Gastrocnemius medialis (tissue), 4 donors: ENCODE data around the gene RBPJ. TPM values are rescaled to one million over a fixed set of nuclear protein-coding genes. Genes with fewer than 3 reads are reported as not detected.

Experiments
- ATAC-seq, 2 donors: fragments of 150-250 bp; one replicate each; pipeline ENCODE4 v1.9.1; 2016
- DNase-seq, 2 donors: peaks; one replicate each; pipeline ENCODE4 v3.0.0-alpha.2; 2019
- H3K27ac ChIP-seq, 4 donors: fragments of 200-600 bp; sonication (generic); 1 replicate in 1 of 4; 2 replicates in 3 of 4; pipeline ENCODE4 v1.5.1; 2016 to 2018; ENCODE audit warnings: mild to moderate bottlenecking in 2 of 4, moderate library complexity in 1 of 4
- H3K27me3 ChIP-seq, 3 donors: fragments of 200-600 bp; sonication (generic) in 2 of 3; 1 replicate in 1 of 3; 2 replicates in 2 of 3; pipeline versions ENCODE4 v1.5.1 to v1.6.0; 2016 to 2019; ENCODE audit warnings: mild to moderate bottlenecking in 1 of 3, moderate library complexity in 1 of 3
- H3K36me3 ChIP-seq, 2 donors: fragments of 200-600 bp; sonication (generic) in 1 of 2; one replicate each; pipeline ENCODE4 v1.5.1; 2017 to 2018
- H3K4me1 ChIP-seq, 2 donors: fragments of 200-600 bp; sonication (generic) in 1 of 2; one replicate each; pipeline ENCODE4 v1.5.1; 2016 to 2017; ENCODE audit warnings: mild to moderate bottlenecking in 2 of 2
- H3K4me3 ChIP-seq, 4 donors: fragments of 200-600 bp; sonication (generic) in 3 of 4; 1 replicate in 1 of 4; 2 replicates in 3 of 4; pipeline ENCODE4 v1.5.1; 2016 to 2019; ENCODE audit warnings: mild to moderate bottlenecking in 2 of 4
- H3K9me3 ChIP-seq, 3 donors: fragments of 200-600 bp; sonication (generic) in 2 of 3; 1 replicate in 1 of 3; 2 replicates in 2 of 3; pipeline ENCODE4 v1.5.1; 2016 to 2019
- POLR2A ChIP-seq, 2 donors: fragments of 450-650 bp; IDR thresholded peaks; one replicate each; pipeline ENCODE4 v1.6.1; 2017; ENCODE audit warnings: antibody characterized with exemption in 2 of 2, mild to moderate bottlenecking in 2 of 2, moderate library complexity in 2 of 2
- in situ Hi-C, 4 donors: fragments of 200-750 bp; cut with MboI; loops; one replicate each; pipeline versions ENCODE4 v1.15.0 to v1.8.0; 2017; ENCODE audit warnings: low sequenced_read_pairs in 4 of 4
- intact Hi-C: fragments of 100-400 bp; cut with DNase I; formaldehyde crosslinking; loops from one replicate; pipeline ENCODE4 v1.15.1; 2023; ENCODE audit warnings: low total_unique reads
- total RNA-seq, 4 donors: library from RNA; depleted of rRNA; stranded (reverse); fragments of >200 nt; gene quantifications; one replicate each; pipeline versions ENCODE4 v1.1.0 to v1.2.3, GENCODE V29; 2016
- TF ChIP-seq, protein P1 (sequence below), 5 experiments: fragments of 450-650 bp in 3 of 5; fragments of 200-600 bp in 2 of 5; sonication (generic) in 2 of 5; IDR thresholded peaks in 4 of 5; conservative IDR thresholded peaks in 1 of 5; 1 replicate in 4 of 5; 2 replicates in 1 of 5; pipeline ENCODE4 v1.5.1; 2016 to 2019; ENCODE audit warnings: antibody characterized with exemption in 5 of 5, mild to moderate bottlenecking in 3 of 5, moderate library complexity in 3 of 5

RBPJ gene
- total RNA-seq, 4 donors from 2014 or later = 22.8 to 73.3 (median 37.1) TPM

DNA sequence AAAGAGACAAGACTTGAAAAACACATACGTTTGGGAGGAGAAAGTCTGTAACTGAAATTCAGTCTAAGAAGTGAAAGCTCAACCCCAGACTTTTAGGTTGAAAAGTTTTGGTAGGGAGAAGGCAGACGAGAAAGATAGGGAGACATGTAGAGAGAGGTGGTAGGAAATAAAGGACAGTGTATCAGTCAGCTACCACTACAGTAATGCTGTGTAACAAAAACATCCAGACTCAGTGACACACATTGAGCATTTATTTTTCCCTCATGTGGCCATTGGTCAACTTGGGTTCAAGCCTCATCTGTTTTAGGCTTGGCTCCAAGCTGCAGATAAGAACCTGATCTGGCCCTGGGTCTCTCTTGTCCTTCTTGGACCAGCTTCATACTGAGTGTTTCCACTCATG lies 142.6 kb downstream of the RBPJ start:
- intact Hi-C loops (loop anchor here (5.0 kb wide), 1 partner anchor 259 kb away; no protein-coding TSS in a partner anchor), in situ Hi-C loops (loop anchor here in 3 of 4 donors (25.0 kb wide), 3 partner anchors 99 to 549 kb away; no protein-coding TSS in a partner anchor)
- H3K4me3 ChIP-seq = no peak overlapping the region
- DNase-seq (no peak), ATAC-seq (no peak)
- TF ChIP-seq, protein P1, sequence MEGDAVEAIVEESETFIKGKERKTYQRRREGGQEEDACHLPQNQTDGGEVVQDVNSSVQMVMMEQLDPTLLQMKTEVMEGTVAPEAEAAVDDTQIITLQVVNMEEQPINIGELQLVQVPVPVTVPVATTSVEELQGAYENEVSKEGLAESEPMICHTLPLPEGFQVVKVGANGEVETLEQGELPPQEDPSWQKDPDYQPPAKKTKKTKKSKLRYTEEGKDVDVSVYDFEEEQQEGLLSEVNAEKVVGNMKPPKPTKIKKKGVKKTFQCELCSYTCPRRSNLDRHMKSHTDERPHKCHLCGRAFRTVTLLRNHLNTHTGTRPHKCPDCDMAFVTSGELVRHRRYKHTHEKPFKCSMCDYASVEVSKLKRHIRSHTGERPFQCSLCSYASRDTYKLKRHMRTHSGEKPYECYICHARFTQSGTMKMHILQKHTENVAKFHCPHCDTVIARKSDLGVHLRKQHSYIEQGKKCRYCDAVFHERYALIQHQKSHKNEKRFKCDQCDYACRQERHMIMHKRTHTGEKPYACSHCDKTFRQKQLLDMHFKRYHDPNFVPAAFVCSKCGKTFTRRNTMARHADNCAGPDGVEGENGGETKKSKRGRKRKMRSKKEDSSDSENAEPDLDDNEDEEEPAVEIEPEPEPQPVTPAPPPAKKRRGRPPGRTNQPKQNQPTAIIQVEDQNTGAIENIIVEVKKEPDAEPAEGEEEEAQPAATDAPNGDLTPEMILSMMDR (IDR thresholded peaks at IDR 0.05 in 4 of 5, conservative IDR thresholded peaks at IDR 0.05 in 1 of 5) = no peak
- no peaks in the 10 kb centered on the region for H3K36me3 ChIP-seq
- no peak overlapping the region for H3K27ac ChIP-seq
- no peaks in the 10 kb centered on the region for H3K9me3 ChIP-seq
- no peaks in the 10 kb centered on the region for H3K4me1 ChIP-seq
- H3K27me3 ChIP-seq = no peaks in the 10 kb centered on the region

DNA sequence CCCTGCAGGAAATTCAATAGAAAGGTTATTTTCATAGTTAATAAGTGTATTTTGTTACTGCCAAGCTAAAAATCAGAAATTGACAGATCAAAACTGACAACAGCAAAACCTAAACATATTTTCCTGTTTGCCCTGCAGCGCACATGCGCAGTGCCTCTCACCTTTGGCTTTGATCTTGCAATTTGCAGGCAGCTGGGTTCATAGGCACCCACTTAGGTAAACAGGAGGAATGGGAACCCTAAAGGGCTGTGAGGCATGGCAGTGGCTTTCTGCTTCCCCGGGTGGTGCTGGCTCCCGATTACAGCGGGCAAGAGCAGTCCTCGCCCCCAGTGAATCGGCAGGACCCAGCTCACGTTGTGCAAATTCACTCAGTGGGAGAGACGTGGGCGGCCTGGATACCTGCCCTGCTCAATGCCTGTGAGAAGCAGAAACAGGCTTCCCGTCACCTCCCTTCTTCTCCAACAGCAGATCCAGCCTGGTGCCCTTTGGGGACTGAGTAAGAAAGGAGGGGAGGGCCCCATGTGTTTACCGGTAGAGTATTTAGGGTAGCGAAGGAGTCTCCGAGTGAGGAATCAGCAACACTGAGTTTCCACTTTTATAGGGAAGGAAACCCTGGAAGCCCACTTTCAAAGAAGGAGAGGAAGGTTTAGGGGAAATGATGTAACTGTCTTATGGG lies 143.7 kb downstream of the RBPJ start:
- ATAC-seq = no peak
- H3K9me3 ChIP-seq = no peaks in the 10 kb centered on the region
- DNase-seq = no peak
- in situ Hi-C loops (loop anchor here in 3 of 4 donors (25.0 kb wide), 3 partner anchors 98 to 548 kb away; no protein-coding TSS in a partner anchor), intact Hi-C loops (loop anchor here (5.0 kb wide), 1 partner anchor 258 kb away; no protein-coding TSS in a partner anchor)
- no peaks in the 10 kb centered on the region for H3K4me1 ChIP-seq
- no peaks in the 10 kb centered on the region for H3K27me3 ChIP-seq
- no peak overlapping the region for H3K27ac ChIP-seq
- no peak overlapping the region for H3K4me3 ChIP-seq
- no peak for TF ChIP-seq POLR2A (IDR thresholded peaks at IDR 0.05)
- TF ChIP-seq, protein P1 (IDR thresholded peaks at IDR 0.05 in 4 of 5, conservative IDR thresholded peaks at IDR 0.05 in 1 of 5) = no peak
- H3K36me3 ChIP-seq = no peaks in the 10 kb centered on the region

DNA sequence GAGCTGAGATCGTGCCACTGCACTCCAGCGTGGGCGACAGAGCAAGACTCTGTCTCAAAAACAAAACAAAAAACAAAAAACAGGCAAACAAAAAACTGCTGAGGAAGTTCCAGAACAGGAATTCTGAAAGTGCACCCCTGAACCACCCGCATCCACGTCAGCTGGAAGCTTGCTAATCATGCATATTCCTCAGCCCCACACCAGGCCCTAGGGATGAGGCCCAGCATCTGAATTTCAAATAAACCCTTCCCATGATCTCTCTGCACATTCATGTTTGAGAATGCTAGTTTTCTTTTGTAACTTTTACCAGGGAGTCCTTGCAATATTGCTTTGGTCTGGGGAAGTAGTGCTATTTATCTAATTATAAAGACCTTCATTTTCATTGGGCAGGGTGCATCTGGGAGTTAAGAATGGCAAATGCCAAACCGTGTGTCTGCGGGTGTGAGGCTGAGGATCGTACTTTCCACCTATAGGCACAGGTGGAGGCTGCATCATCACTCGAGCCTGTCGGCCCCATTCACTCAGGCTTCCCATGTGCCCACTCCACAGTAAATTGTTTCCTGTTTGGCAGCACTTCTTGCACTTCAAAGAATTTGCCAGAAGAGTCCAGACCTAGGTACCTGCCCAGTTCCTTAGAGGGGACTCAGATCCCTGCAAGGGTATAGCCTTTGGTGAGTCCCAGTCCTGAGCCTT lies 145.9 kb downstream of the RBPJ start:
- intact Hi-C loops = no loop called here
- in situ Hi-C loops = loop anchor here in 3 of 4 donors (25.0 kb wide), 3 partner anchors 96 to 546 kb away; no protein-coding TSS in a partner anchor
- no peak for ATAC-seq

DNA sequence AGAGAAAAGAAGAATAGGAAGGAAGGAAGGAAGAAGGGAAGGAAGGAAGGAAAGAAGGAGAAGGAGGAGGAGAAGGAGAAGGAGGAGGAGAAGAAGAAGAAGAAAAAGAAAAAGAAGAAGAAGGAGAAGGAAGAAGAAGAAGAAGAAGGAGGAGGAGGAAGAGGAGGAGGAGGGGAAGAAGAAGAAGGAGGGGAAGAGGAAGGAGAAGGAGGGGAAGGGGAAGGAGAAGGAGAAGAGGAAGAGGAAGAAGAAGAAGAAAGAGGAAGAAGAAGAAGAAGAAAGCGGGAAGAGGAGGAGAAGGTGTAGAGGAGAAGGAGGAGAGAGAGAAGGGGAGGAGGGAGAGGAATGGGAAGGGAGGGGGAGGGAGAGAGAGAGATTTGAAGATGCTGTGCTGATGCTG lies 146.9 kb downstream of the RBPJ start:
- Histone ChIP-seq H3K4me1 (no peaks in the 10 kb centered on the region), H3K9me3 (no peaks in the 10 kb centered on the region), H3K27me3 (no peaks in the 10 kb centered on the region), H3K27ac (no peak overlapping the region), H3K4me3 (no peak overlapping the region), H3K36me3 (no peaks in the 10 kb centered on the region)
- ATAC-seq (no peak), DNase-seq (no peak)
- intact Hi-C loops (no loop called here), in situ Hi-C loops (loop anchor here in 3 of 4 donors (25.0 kb wide), 3 partner anchors 95 to 545 kb away; no protein-coding TSS in a partner anchor)
- no peak for TF ChIP-seq POLR2A (IDR thresholded peaks at IDR 0.05)
- TF ChIP-seq, protein P1 (IDR thresholded peaks at IDR 0.05 in 4 of 5, conservative IDR thresholded peaks at IDR 0.05 in 1 of 5) = no peak

More for the DNA sequence above, 145.9 kb downstream of the RBPJ start:
- Histone ChIP-seq H3K4me1 (no peaks in the 10 kb centered on the region), H3K27ac (no peak overlapping the region), H3K36me3 (no peaks in the 10 kb centered on the region), H3K27me3 (no peaks in the 10 kb centered on the region), H3K9me3 (no peaks in the 10 kb centered on the region), H3K4me3 (no peak overlapping the region)
- TF ChIP-seq POLR2A (IDR thresholded peaks at IDR 0.05) = no peak
- TF ChIP-seq, protein P1 (IDR thresholded peaks at IDR 0.05 in 4 of 5, conservative IDR thresholded peaks at IDR 0.05 in 1 of 5) = no peak
- no peak for DNase-seq
